Stimulated activated naive CD8-positive, alpha-beta T cell treated with anti-CD3 and anti-CD28 coated beads, Interleukin-15, Interleukin-2, amounts not matched to agents 100 ng/mL and 50 ng/mL, for 24 hours (primary cell): Measurements from ENCODE around the gene COL8A1.

Source experiments
- H3K27ac Mint-ChIP-seq: one replicate; pipeline ENCODE4 v1.8.0; 2021; ENCODE audit warnings: mild to moderate bottlenecking, mixed read lengths
- H3K27me3 Mint-ChIP-seq: one replicate; pipeline ENCODE4 v1.8.0; 2021; ENCODE audit warnings: mixed read lengths
- H3K36me3 Mint-ChIP-seq: one replicate; pipeline ENCODE4 v1.8.0; 2021; ENCODE audit warnings: low read depth, mixed read lengths
- H3K4me1 Mint-ChIP-seq: one replicate; pipeline ENCODE4 v1.8.0; 2021; ENCODE audit warnings: low read depth, mixed read lengths
- H3K4me3 Mint-ChIP-seq: one replicate; pipeline ENCODE4 v1.8.0; 2021; ENCODE audit warnings: mild to moderate bottlenecking, mixed read lengths
- H3K9me3 Mint-ChIP-seq: one replicate; pipeline ENCODE4 v1.8.0; 2021; ENCODE audit warnings: mixed read lengths

COL8A1 gene

GRCh38 chr3:99648101-99648500 is 9.7 kb downstream of the COL8A1 start:
- no peaks in the 10 kb centered on the region for H3K9me3 Mint-ChIP-seq

GRCh38 chr3:99648516-99648915 is 10.1 kb downstream of the COL8A1 start:
- Mint-ChIP-seq H3K36me3 (no peaks in the 10 kb centered on the region), H3K27ac (no peak overlapping the region), H3K4me3 (no peak overlapping the region), H3K4me1 (no peaks in the 10 kb centered on the region), H3K9me3 (no peaks in the 10 kb centered on the region), H3K27me3 (peaks cover 11% of the 10 kb centered on the region)

More at GRCh38 chr3:99648101-99648500, 9.7 kb downstream of the COL8A1 start:
- no peaks in the 10 kb centered on the region for H3K36me3 Mint-ChIP-seq
- H3K4me3 Mint-ChIP-seq: no peak overlapping the region
- H3K27me3 Mint-ChIP-seq: peaks cover 11% of the 10 kb centered on the region
- no peaks in the 10 kb centered on the region for H3K4me1 Mint-ChIP-seq
- no peak overlapping the region for H3K27ac Mint-ChIP-seq

GRCh38 chr3:99651531-99651930 is 13.1 kb downstream of the COL8A1 start:
- Mint-ChIP-seq H3K9me3 (no peaks in the 10 kb centered on the region), H3K27ac (no peak overlapping the region), H3K36me3 (no peaks in the 10 kb centered on the region), H3K27me3 (peaks cover 4% of the 10 kb centered on the region), H3K4me1 (no peaks in the 10 kb centered on the region), H3K4me3 (no peak overlapping the region)

- Mint-ChIP-seq H3K27ac (no peak overlapping the region), H3K36me3 (no peaks in the 10 kb centered on the region), H3K4me1 (no peaks in the 10 kb centered on the region), H3K9me3 (no peaks in the 10 kb centered on the region), H3K27me3 (no peaks in the 10 kb centered on the region), H3K4me3 (no peak overlapping the region)
These were observed 18.2 kb downstream of the COL8A1 start for GRCh38 chr3:99656624-99657023.

GRCh38 chr3:99658274-99658673 is 19.9 kb downstream of the COL8A1 start:
- Mint-ChIP-seq H3K27me3 (no peaks in the 10 kb centered on the region), H3K36me3 (no peaks in the 10 kb centered on the region), H3K27ac (no peak overlapping the region), H3K4me3 (no peak overlapping the region), H3K9me3 (no peaks in the 10 kb centered on the region), H3K4me1 (no peaks in the 10 kb centered on the region)

- H3K9me3 Mint-ChIP-seq: no peaks in the 10 kb centered on the region
- no peaks in the 10 kb centered on the region for H3K4me1 Mint-ChIP-seq
- H3K27me3 Mint-ChIP-seq: no peaks in the 10 kb centered on the region
- no peaks in the 10 kb centered on the region for H3K36me3 Mint-ChIP-seq
- H3K27ac Mint-ChIP-seq: no peak overlapping the region
- no peak overlapping the region for H3K4me3 Mint-ChIP-seq
These were observed 20.6 kb downstream of the COL8A1 start for GRCh38 chr3:99659032-99659431.

GRCh38 chr3:99659951-99660350 is 21.6 kb downstream of the COL8A1 start:
- H3K27me3 Mint-ChIP-seq: no peaks in the 10 kb centered on the region

GRCh38 chr3:99662838-99663570 is 24.6 kb downstream of the COL8A1 start:
- Mint-ChIP-seq H3K27ac (no peak overlapping the region), H3K36me3 (no peaks in the 10 kb centered on the region), H3K4me3 (no peak overlapping the region), H3K4me1 (no peaks in the 10 kb centered on the region), H3K9me3 (no peaks in the 10 kb centered on the region), H3K27me3 (peaks cover 4% of the 10 kb centered on the region)

More at GRCh38 chr3:99659951-99660350, 21.6 kb downstream of the COL8A1 start:
- Mint-ChIP-seq H3K4me3 (no peak overlapping the region), H3K36me3 (no peaks in the 10 kb centered on the region), H3K4me1 (no peaks in the 10 kb centered on the region), H3K27ac (no peak overlapping the region), H3K9me3 (no peaks in the 10 kb centered on the region)

GRCh38 chr3:99663977-99664376 is 25.6 kb downstream of the COL8A1 start:
- Mint-ChIP-seq H3K27ac (no peak overlapping the region), H3K9me3 (no peaks in the 10 kb centered on the region), H3K27me3 (peaks cover 4% of the 10 kb centered on the region), H3K4me1 (no peaks in the 10 kb centered on the region), H3K4me3 (no peak overlapping the region), H3K36me3 (no peaks in the 10 kb centered on the region)

- no peak overlapping the region for H3K27ac Mint-ChIP-seq
- H3K36me3 Mint-ChIP-seq: no peaks in the 10 kb centered on the region
- no peak overlapping the region for H3K4me3 Mint-ChIP-seq
- H3K9me3 Mint-ChIP-seq: no peaks in the 10 kb centered on the region
- H3K27me3 Mint-ChIP-seq: peaks cover 4% of the 10 kb centered on the region
- no peaks in the 10 kb centered on the region for H3K4me1 Mint-ChIP-seq
These were observed 26.6 kb downstream of the COL8A1 start for GRCh38 chr3:99665017-99665416.

- H3K36me3 Mint-ChIP-seq: no peaks in the 10 kb centered on the region
- no peaks in the 10 kb centered on the region for H3K4me1 Mint-ChIP-seq
- H3K27me3 Mint-ChIP-seq: peaks cover 4% of the 10 kb centered on the region
- H3K9me3 Mint-ChIP-seq: no peaks in the 10 kb centered on the region
- no peak overlapping the region for H3K4me3 Mint-ChIP-seq
- no peak overlapping the region for H3K27ac Mint-ChIP-seq
These were observed 27.8 kb downstream of the COL8A1 start for GRCh38 chr3:99666201-99666600.

- Mint-ChIP-seq H3K36me3 (no peaks in the 10 kb centered on the region), H3K9me3 (no peaks in the 10 kb centered on the region), H3K27me3 (peaks cover 12% of the 10 kb centered on the region), H3K27ac (no peak overlapping the region), H3K4me3 (no peak overlapping the region), H3K4me1 (no peaks in the 10 kb centered on the region)
These were observed 29.6 kb downstream of the COL8A1 start for GRCh38 chr3:99668044-99668443.

GRCh38 chr3:99669879-99670555 is 31.6 kb downstream of the COL8A1 start:
- no peaks in the 10 kb centered on the region for H3K4me1 Mint-ChIP-seq
- no peak overlapping the region for H3K27ac Mint-ChIP-seq
- peaks cover 18% of the 10 kb centered on the region for H3K27me3 Mint-ChIP-seq
- H3K9me3 Mint-ChIP-seq: no peaks in the 10 kb centered on the region
- H3K4me3 Mint-ChIP-seq: no peak overlapping the region
- no peaks in the 10 kb centered on the region for H3K36me3 Mint-ChIP-seq

GRCh38 chr3:99670556-99670950 is 32.2 kb downstream of the COL8A1 start:
- H3K4me3 Mint-ChIP-seq: no peak overlapping the region
- H3K27ac Mint-ChIP-seq: no peak overlapping the region
- peaks cover 18% of the 10 kb centered on the region for H3K27me3 Mint-ChIP-seq
- H3K9me3 Mint-ChIP-seq: no peaks in the 10 kb centered on the region
- H3K36me3 Mint-ChIP-seq: no peaks in the 10 kb centered on the region
- no peaks in the 10 kb centered on the region for H3K4me1 Mint-ChIP-seq

GRCh38 chr3:99674086-99674789 is 35.8 kb downstream of the COL8A1 start:
- H3K9me3 Mint-ChIP-seq: no peaks in the 10 kb centered on the region
- H3K27me3 Mint-ChIP-seq: peaks cover 13% of the 10 kb centered on the region
- no peak overlapping the region for H3K4me3 Mint-ChIP-seq
- no peaks in the 10 kb centered on the region for H3K36me3 Mint-ChIP-seq
- no peak overlapping the region for H3K27ac Mint-ChIP-seq
- no peaks in the 10 kb centered on the region for H3K4me1 Mint-ChIP-seq
